Heart left ventricle (tissue), 16 donors: ENCODE measurements around the gene ZNRD2. TPM values are rescaled to one million over a fixed set of nuclear protein-coding genes. Genes with fewer than 3 reads are reported as not detected.

Source experiments
- ATAC-seq, 4 donors: fragments of 200-7000 bp; cut with Tn5 transposase; one replicate each; pipeline ENCODE4 v1.9.1; 2020 to 2022; ENCODE audit warnings: moderate library complexity in 4 of 4, mild to moderate bottlenecking in 3 of 4, moderate number of reproducible peaks in 1 of 4
- DNase-seq, 5 donors: peaks; one replicate each; pipeline ENCODE4 v3.0.0-alpha.2; 2020
- H3K27ac ChIP-seq, 12 donors: fragments of 200-600 bp; sonication (generic) in 4 of 12; one replicate each; pipeline versions ENCODE4 v1.5.0 to v1.8.0; 2016 to 2022; ENCODE audit warnings: mild to moderate bottlenecking in 2 of 12
- H3K27me3 ChIP-seq, 9 donors: fragments of 200-600 bp; sonication (generic) in 2 of 9; one replicate each; pipeline versions ENCODE4 v1.5.1 to v1.8.0; 2016 to 2022; ENCODE audit warnings: mild to moderate bottlenecking in 3 of 9
- H3K36me3 ChIP-seq, 9 donors: fragments of 200-600 bp; sonication (generic) in 2 of 9; one replicate each; pipeline versions ENCODE4 v1.5.0 to v1.8.0; 2018 to 2022; ENCODE audit warnings: mild to moderate bottlenecking in 2 of 9
- H3K4me1 ChIP-seq, 12 donors: fragments of 200-600 bp; sonication (generic) in 4 of 12; one replicate each; pipeline versions ENCODE4 v1.5.0 to v1.8.0; 2016 to 2022; ENCODE audit warnings: mild to moderate bottlenecking in 3 of 12
- H3K4me3 ChIP-seq, 12 donors: fragments of 200-600 bp; sonication (generic) in 4 of 12; one replicate each; pipeline versions ENCODE4 v1.5.0 to v1.8.0; 2017 to 2022; ENCODE audit warnings: mild to moderate bottlenecking in 9 of 12, moderate library complexity in 4 of 12
- H3K9me3 ChIP-seq, 12 donors: fragments of 200-600 bp; sonication (generic) in 4 of 12; one replicate each; pipeline versions ENCODE4 v1.5.0 to v1.8.0; 2016 to 2022; ENCODE audit warnings: mild to moderate bottlenecking in 1 of 12
- CTCF ChIP-seq, 12 donors: fragments of 200-600 bp; sonication (generic) in 4 of 12; IDR thresholded peaks; one replicate each; pipeline versions ENCODE4 v1.5.0 to v1.8.0; 2018 to 2022; ENCODE audit warnings: antibody characterized with exemption in 12 of 12, mild to moderate bottlenecking in 5 of 12
- POLR2A ChIP-seq, 2 donors: fragments of 450-650 bp; IDR thresholded peaks; one replicate each; pipeline ENCODE4 v1.6.1; 2017; ENCODE audit warnings: antibody characterized with exemption in 2 of 2, mild to moderate bottlenecking in 2 of 2, moderate library complexity in 2 of 2
- WGBS, 4 donors: extraction: QIAGEN DNeasy Blood & Tissue Kit in 2 of 4; methylation state at CpG; one replicate each; pipeline versions ENCODE4 v1.1.5 to v1.1.7; 2013 to 2018; 5-methylcytosine and 5-hydroxymethylcytosine counted together
- intact Hi-C, 10 donors: fragments of 100-400 bp; cut with DNase I; formaldehyde crosslinking; loops; one replicate each; pipeline versions ENCODE4 v1.11.1 to v1.14.2; 2022
- polyA plus RNA-seq, 2 donors: library from polyadenylated mRNA; stranded (reverse); fragments of 200-250 nt; gene quantifications; one replicate each; pipeline ENCODE4 v1.2.3, GENCODE V29; 2013
- total RNA-seq, 9 donors: library from RNA; depleted of rRNA in 2 of 9; stranded (reverse); fragments of >200 nt in 2 of 9; fragmentation: NEBNext Ultra II Directional in 3 of 9; extraction: Animal tissue kit (Norgen Biotek cat#: 25700) in 3 of 9; gene quantifications; one replicate each; pipeline versions ENCODE4 v1.1.0 to v1.2.4, GENCODE V29; 2016 to 2023
- donor health status: ischemic (EF 13 %, LVEDD 7.1; RV severe dilation, severe dysfunction).
- donor health status: healthy with polysubstance abuse.
- donor health status: DM: no; HTN: yes; CAD: no.
- donor health status: DM: no; HTN: no; CAD: no.
- donor health status: ischemic (EF 25% LVEDD 6.9; RV normal size, moderate dysfunction).
- donor health status: ischemic (EF 25% LVEDD 5.7; RV mildly dilated, moderate dysfunction).
- donor health status: healthy.
- donor health status: DM: yes; HTN: yes; CAD: no.
- donor health status: ischemic (EF 35%, LVEDD 5.7; RV mildly dilated, moderate dysfunction).
- donor health status: nonischemic (EF 11% LVEDD 7.7; RV severe dilation, severe dysfunction).
- donor health status: DM: yes; HTN: yes; CAD: no.
- donor health status: PGD.
- donor health status: ischemic (EF 29% LVEDD 5.4; RV normal size, mild dysfunction).
- donor health status: nonischemic (EF 23%, LVEDD 6.1; RV moderate dilation, normal function).

The ZNRD2 gene
- total and polyA plus RNA-seq, 11 donors = 23.2 to 101 (median 35.7) TPM

- intact Hi-C loops = loop anchor here in 3 of 10 donors (1.0 to 5.0 kb wide), 5 partner anchors 31 to 150 kb away; partner anchors contain the start of genes MAP3K11 (in 1 of the 3), NEAT1 (in 1 of the 3) and RELA (in 1 of the 3)
- peak; percentile 92 to 96 (median 94) for DNase-seq
- Histone ChIP-seq H3K4me1 (peaks cover 18 to 86% (median 69%) of the 10 kb centered on the region in 12 donors), H3K4me3 (peak within 1 kb of the TSS; percentile 9 to 96 (median 84)), H3K9me3 (no peaks in the 10 kb centered on the region), H3K27me3 (peaks cover 0 to 6% (median 0%) of the 10 kb centered on the region in 9 donors), H3K36me3 (peaks cover 0 to 15% (median 0%) of the 10 kb centered on the region in 9 donors), H3K27ac (peak within 1 kb of the TSS; percentile 80 to 99 (median 96))
- TF ChIP-seq CTCF (IDR thresholded peaks at IDR 0.05) = no peak
- TF ChIP-seq POLR2A (IDR thresholded peaks at IDR 0.05) = peak in 1 of 2 donors; percentile 51
- ATAC-seq = peak; percentile 9 to 42 (median 16)
- 0 to 1% (median 0%) methylated on average over 28 to 86 of the region's 86 CpGs for WGBS, 4 donors
These were observed 2.2 kb downstream of the ZNRD2 start, which contains the start of gene FAM89B for GRCh38 chr11:65572356-65573051. Gene FAM89B, plus strand, starts transcription at chr11:65572538. Its CDS starts 132 bp downstream, at chr11:65572670.

- intact Hi-C loops = loop anchor here in 5 of 10 donors (1.0 to 5.0 kb wide), 8 partner anchors 15 to 151 kb away; partner anchors contain the start of genes MAP3K11 (in 3 of the 5), NEAT1 (in 1 of the 5), PCNX3 (in 1 of the 5) and RELA (in 1 of the 5)
- H3K27ac ChIP-seq = peak overlapping the region; percentile 89 to 99 (median 96)
- no peaks in the 10 kb centered on the region for H3K9me3 ChIP-seq
- H3K4me3 ChIP-seq = peak overlapping the region; percentile 9 to 96 (median 78)
- peaks cover 0 to 6% (median 0%) of the 10 kb centered on the region in 9 donors for H3K27me3 ChIP-seq
- WGBS, 4 donors = 24 to 36% (median 31%) methylated on average over 16 to 22 of the region's 22 CpGs
- TF ChIP-seq POLR2A (IDR thresholded peaks at IDR 0.05) = no peak
- ATAC-seq = no peak
- H3K36me3 ChIP-seq = peaks cover 0 to 7% (median 0%) of the 10 kb centered on the region in 9 donors
- DNase-seq = peak in 2 of 5 donors; percentile 38 to 51
- H3K4me1 ChIP-seq = peaks cover 18 to 89% (median 72%) of the 10 kb centered on the region in 12 donors
These were observed 3.3 kb downstream of the ZNRD2 start for GRCh38 chr11:65573391-65574079.

- peak; percentile 18 to 67 (median 59) for ATAC-seq
- intact Hi-C loops = loop anchor here in 5 of 10 donors (1.0 to 5.0 kb wide), 6 partner anchors 15 to 152 kb away; partner anchors contain the start of genes MAP3K11 (in 3 of the 5), NEAT1 (in 1 of the 5), PCNX3 (in 1 of the 5) and RELA (in 1 of the 5)
These were observed 4.0 kb downstream of the ZNRD2 start for GRCh38 chr11:65574109-65574810.

More at GRCh38 chr11:65574109-65574810, 4.0 kb downstream of the ZNRD2 start:
- peak; percentile 96 to 98 (median 97) for DNase-seq
- Histone ChIP-seq H3K27ac (peak overlapping the region; percentile 89 to 99 (median 96)), H3K4me1 (peaks cover 17 to 86% (median 68%) of the 10 kb centered on the region in 12 donors), H3K4me3 (peak overlapping the region; percentile 1 to 96 (median 78)), H3K36me3 (peaks cover 0 to 14% (median 2%) of the 10 kb centered on the region in 9 donors), H3K27me3 (peaks cover 0 to 6% (median 0%) of the 10 kb centered on the region in 9 donors), H3K9me3 (no peaks in the 10 kb centered on the region)
- 1 to 3% (median 3%) methylated on average over 23 to 67 of the region's 67 CpGs for WGBS, 4 donors
- TF ChIP-seq POLR2A (IDR thresholded peaks at IDR 0.05) (peak in 1 of 2 donors; percentile 42), CTCF (IDR thresholded peaks at IDR 0.05) (peak; percentile 93 to 100 (median 98))
